ENCODE measurements around the gene COX20.

GRCh38 chr1:244835276-244836134 lies at the start of gene COX20:
- TF ChIP-seq, protein P1, sequence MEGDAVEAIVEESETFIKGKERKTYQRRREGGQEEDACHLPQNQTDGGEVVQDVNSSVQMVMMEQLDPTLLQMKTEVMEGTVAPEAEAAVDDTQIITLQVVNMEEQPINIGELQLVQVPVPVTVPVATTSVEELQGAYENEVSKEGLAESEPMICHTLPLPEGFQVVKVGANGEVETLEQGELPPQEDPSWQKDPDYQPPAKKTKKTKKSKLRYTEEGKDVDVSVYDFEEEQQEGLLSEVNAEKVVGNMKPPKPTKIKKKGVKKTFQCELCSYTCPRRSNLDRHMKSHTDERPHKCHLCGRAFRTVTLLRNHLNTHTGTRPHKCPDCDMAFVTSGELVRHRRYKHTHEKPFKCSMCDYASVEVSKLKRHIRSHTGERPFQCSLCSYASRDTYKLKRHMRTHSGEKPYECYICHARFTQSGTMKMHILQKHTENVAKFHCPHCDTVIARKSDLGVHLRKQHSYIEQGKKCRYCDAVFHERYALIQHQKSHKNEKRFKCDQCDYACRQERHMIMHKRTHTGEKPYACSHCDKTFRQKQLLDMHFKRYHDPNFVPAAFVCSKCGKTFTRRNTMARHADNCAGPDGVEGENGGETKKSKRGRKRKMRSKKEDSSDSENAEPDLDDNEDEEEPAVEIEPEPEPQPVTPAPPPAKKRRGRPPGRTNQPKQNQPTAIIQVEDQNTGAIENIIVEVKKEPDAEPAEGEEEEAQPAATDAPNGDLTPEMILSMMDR (IDR thresholded peaks at IDR 0.05) = peak in 1 of 4 experiments; percentile 33
- peak; percentile 33 to 69 for TF ChIP-seq POLR2A (IDR thresholded peaks at IDR 0.05)

Data from uterus (tissue), 2 donors.